Kidney (tissue), 14 donors: ENCODE data around the gene TMEM200B. TPM values are rescaled to one million over a fixed set of nuclear protein-coding genes. Genes with fewer than 3 reads are reported as not detected.
"Not testable (repeated sequence)": the region's sequence is repeated elsewhere in the genome, so short reads cannot be mapped to it uniquely, and the experiment has no call there.

ENCODE experiments used
- DNase-seq, 5 donors: peaks; one replicate each; pipeline ENCODE4 v3.0.0-alpha.2; 2013 to 2020
- FAIRE-seq: peaks from 2 replicates; lab custom pipeline; 2012; peaks lifted over from hg19 to GRCh38; lab: Jason Lieb, UNC
- H3K27ac ChIP-seq, 2 donors: one replicate each; pipeline ENCODE4 v1.7.0; 2013; ENCODE audit warnings: low read depth in 2 of 2, low read length in 2 of 2, inconsistent platforms in 1 of 2
- H3K27me3 ChIP-seq: one replicate; pipeline ENCODE4 v1.7.1; 2013; ENCODE audit warnings: low read length, inconsistent platforms; ENCODE audit not compliant: control insufficient read depth, insufficient read depth
- H3K36me3 ChIP-seq, 3 donors: one replicate each; pipeline versions ENCODE4 v1.7.0 to v1.7.1; 2013; ENCODE audit warnings: low read length in 3 of 3, control low read depth in 1 of 3, inconsistent platforms in 1 of 3; ENCODE audit not compliant: insufficient read depth in 3 of 3, control insufficient read depth in 2 of 3
- H3K4me1 ChIP-seq, 3 donors: one replicate each; pipeline versions ENCODE4 v1.7.0 to v1.7.1; 2013; ENCODE audit warnings: low read length in 3 of 3, inconsistent platforms in 1 of 3, low read depth in 1 of 3; ENCODE audit not compliant: control insufficient read depth in 2 of 3, insufficient read depth in 2 of 3
- H3K4me3 ChIP-seq, 3 donors: one replicate each; pipeline versions ENCODE4 v1.7.0 to v1.8.1; 2013; ENCODE audit warnings: low read length in 3 of 3, control low read depth in 1 of 3, inconsistent platforms in 1 of 3
- H3K9ac ChIP-seq, 3 donors: one replicate each; pipeline versions ENCODE4 v1.7.0 to v1.7.1; 2013; ENCODE audit warnings: low read length in 3 of 3, control low read depth in 1 of 3, inconsistent platforms in 1 of 3
- H3K9me3 ChIP-seq, 3 donors: one replicate each; pipeline versions ENCODE4 v1.7.0 to v1.7.1; 2013; ENCODE audit warnings: low read length in 3 of 3, control low read depth in 1 of 3, inconsistent platforms in 1 of 3; ENCODE audit not compliant: control insufficient read depth in 2 of 3, insufficient read depth in 1 of 3
- CTCF ChIP-seq: IDR thresholded peaks from 3 replicates; pipeline ENCODE4 v1.5.1; 2012; ENCODE audit warnings: mild to moderate bottlenecking, moderate library complexity, borderline replicate concordance; ENCODE audit not compliant: insufficient read depth; ENCODE audit errors: extremely low read depth
- intact Hi-C: fragments of 100-400 bp; cut with DNase I; formaldehyde crosslinking; loops from one replicate; pipeline ENCODE4 v1.11.1; 2022
- polyA plus RNA-seq: library from polyadenylated mRNA; stranded (reverse); fragments of 350-450 nt; fragmentation: Illumina TruSeq; extraction: RNeasy Lipid Tissue Mini Kit (QIAGEN cat#74804); gene quantifications from one replicate; pipeline ENCODE4 v1.2.3, GENCODE V29; 2014; ENCODE audit warnings: low read depth, low replicate concordance; ENCODE audit not compliant: insufficient read depth
- total RNA-seq: library from RNA; stranded (reverse); fragmentation: NEBNext Ultra II Directional; extraction: Animal tissue kit (Norgen Biotek cat#: 25700); gene quantifications from one replicate; pipeline ENCODE4 v1.2.1, GENCODE V29; 2021
- donor health status: control.
- donor health status: control.
- donor health status: control.
- donor health status: control.
- donor health status: control.
- donor health status: DM: yes; HTN: yes; CAD: no.
- donor health status: Normal renal cell carcinoma (clear cell type).

The TMEM200B gene
- total and polyA plus RNA-seq, 2 donors from 2014 or later: 7.6 to 8.6 TPM

GRCh38 chr1:29112705-29113412 lies 10.8 kb downstream of the TMEM200B start:
- TF ChIP-seq CTCF: no peak
- FAIRE-seq: no peak
- H3K36me3 ChIP-seq: peaks cover 0 to 2% (median 0%) of the 10 kb centered on the region in 3 donors

GRCh38 chr1:29108041-29108440 lies 15.7 kb downstream of the TMEM200B start:
- not testable (repeated sequence) for H3K27ac ChIP-seq, FAIRE-seq, H3K4me3 ChIP-seq

More at GRCh38 chr1:29112705-29113412, 10.8 kb downstream of the TMEM200B start:
- Histone ChIP-seq H3K4me1 (no peaks in the 10 kb centered on the region), H3K27me3 (no peaks in the 10 kb centered on the region), H3K27ac (no peak overlapping the region), H3K9ac (no peak overlapping the region), H3K9me3 (no peaks in the 10 kb centered on the region), H3K4me3 (no peak overlapping the region)
- DNase-seq: no peak
- intact Hi-C loops: no loop called here

GRCh38 chr1:29105822-29106221 lies 17.9 kb downstream of the TMEM200B start:
- no peak for DNase-seq
- Histone ChIP-seq H3K9me3 (no peaks in the 10 kb centered on the region), H3K36me3 (peaks cover 0 to 3% (median 0%) of the 10 kb centered on the region in 3 donors), H3K27ac (no peak overlapping the region), H3K4me1 (no peaks in the 10 kb centered on the region), H3K27me3 (no peaks in the 10 kb centered on the region), H3K4me3 (no peak overlapping the region), H3K9ac (no peak overlapping the region)
- intact Hi-C loops: no loop called here
- no peak for TF ChIP-seq CTCF
- FAIRE-seq: no peak

More at GRCh38 chr1:29108041-29108440, 15.7 kb downstream of the TMEM200B start:
- H3K36me3 ChIP-seq, H3K4me1 ChIP-seq, H3K27me3 ChIP-seq, intact Hi-C loops, H3K9ac ChIP-seq, DNase-seq, H3K9me3 ChIP-seq: not testable (repeated sequence)

GRCh38 chr1:29100487-29100886 lies 23.2 kb downstream of the TMEM200B start:
- H3K9me3 ChIP-seq: no peaks in the 10 kb centered on the region
- peaks cover 0 to 3% (median 0%) of the 10 kb centered on the region in 3 donors for H3K36me3 ChIP-seq
- FAIRE-seq (no peak), DNase-seq (no peak)
- no peaks in the 10 kb centered on the region for H3K27me3 ChIP-seq
- intact Hi-C loops: no loop called here
- no peak overlapping the region for H3K4me3 ChIP-seq
- H3K27ac ChIP-seq: no peak overlapping the region
- no peak overlapping the region for H3K9ac ChIP-seq
- no peak for TF ChIP-seq CTCF
- H3K4me1 ChIP-seq: no peaks in the 10 kb centered on the region
